OCI-LY7 (cell line): ENCODE measurements around the gene ICAM1.

ENCODE experiments used
- EZH2phosphoT487 ChIP-seq: fragments of 200-600 bp; sonication (generic); IDR thresholded peaks from 2 replicates; pipeline ENCODE4 v1.6.1; 2018; ENCODE audit warnings: low read depth, borderline replicate concordance, mild to moderate bottlenecking, mixed run types, antibody characterized with exemption, low read length, moderate library complexity, mixed read lengths
- TF ChIP-seq, protein P1 (sequence below): fragments of 200-600 bp; sonication (generic); conservative IDR thresholded peaks from 2 replicates; pipeline ENCODE4 v1.5.1; 2014; ENCODE audit warnings: mild to moderate bottlenecking, antibody characterized with exemption, low read length, moderate library complexity, mixed read lengths

DNA sequence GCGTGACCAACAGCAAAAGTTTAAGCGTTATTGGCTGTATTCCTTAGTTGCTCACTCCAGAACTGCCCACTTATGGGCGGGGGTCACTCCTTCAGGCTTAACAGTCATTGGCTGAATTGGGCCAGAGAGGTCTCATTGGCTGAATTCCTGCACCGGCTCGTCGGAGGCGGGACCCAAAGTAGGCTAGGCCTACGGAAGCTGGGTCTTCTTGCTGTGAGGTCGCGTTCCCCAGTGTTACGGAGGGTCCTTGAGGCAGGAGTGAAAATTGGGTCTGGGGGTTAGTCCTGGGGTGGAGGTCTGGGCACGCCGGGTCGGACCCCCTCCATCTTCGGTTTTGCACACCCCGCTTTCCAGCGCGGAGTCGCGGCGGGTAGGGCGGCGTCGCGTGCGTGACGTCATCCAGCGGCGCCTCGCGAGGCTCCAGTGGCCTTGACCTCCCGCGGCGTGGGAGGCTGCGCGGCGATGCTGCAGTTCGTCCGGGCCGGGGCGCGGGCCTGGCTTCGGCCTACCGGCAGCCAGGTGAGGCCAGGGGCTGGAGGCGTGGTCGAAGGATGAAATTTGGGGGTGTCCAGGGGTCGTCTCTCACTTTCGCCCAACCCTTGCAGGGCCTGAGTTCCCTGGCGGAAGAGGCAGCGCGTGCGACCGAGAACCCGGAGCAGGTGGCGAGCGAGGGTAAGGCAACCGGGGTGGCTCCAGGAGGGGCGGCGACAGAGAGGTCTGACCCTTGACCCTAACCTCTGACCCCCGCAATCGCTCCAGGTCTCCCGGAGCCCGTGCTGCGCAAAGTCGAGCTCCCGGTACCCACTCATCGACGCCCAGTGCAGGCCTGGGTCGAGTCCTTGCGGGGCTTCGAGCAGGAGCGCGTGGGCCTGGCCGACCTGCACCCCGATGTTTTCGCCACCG, 18.9 kb upstream of the ICAM1 start, which contains the start of gene MRPL4:
- TF ChIP-seq, protein P1, sequence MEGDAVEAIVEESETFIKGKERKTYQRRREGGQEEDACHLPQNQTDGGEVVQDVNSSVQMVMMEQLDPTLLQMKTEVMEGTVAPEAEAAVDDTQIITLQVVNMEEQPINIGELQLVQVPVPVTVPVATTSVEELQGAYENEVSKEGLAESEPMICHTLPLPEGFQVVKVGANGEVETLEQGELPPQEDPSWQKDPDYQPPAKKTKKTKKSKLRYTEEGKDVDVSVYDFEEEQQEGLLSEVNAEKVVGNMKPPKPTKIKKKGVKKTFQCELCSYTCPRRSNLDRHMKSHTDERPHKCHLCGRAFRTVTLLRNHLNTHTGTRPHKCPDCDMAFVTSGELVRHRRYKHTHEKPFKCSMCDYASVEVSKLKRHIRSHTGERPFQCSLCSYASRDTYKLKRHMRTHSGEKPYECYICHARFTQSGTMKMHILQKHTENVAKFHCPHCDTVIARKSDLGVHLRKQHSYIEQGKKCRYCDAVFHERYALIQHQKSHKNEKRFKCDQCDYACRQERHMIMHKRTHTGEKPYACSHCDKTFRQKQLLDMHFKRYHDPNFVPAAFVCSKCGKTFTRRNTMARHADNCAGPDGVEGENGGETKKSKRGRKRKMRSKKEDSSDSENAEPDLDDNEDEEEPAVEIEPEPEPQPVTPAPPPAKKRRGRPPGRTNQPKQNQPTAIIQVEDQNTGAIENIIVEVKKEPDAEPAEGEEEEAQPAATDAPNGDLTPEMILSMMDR: no peak
- no peak for TF ChIP-seq EZH2phosphoT487
